Eye (tissue), 1 donor: Measurements from ENCODE around the gene PROC.
"Not testable (repeated sequence)": the region's sequence is repeated elsewhere in the genome, so short reads cannot be mapped to it uniquely, and the experiment has no call there.

ENCODE experiments used
- DNase-seq: peaks from one replicate; pipeline ENCODE4 v3.0.0-alpha.2; 2015

PROC gene

DNA sequence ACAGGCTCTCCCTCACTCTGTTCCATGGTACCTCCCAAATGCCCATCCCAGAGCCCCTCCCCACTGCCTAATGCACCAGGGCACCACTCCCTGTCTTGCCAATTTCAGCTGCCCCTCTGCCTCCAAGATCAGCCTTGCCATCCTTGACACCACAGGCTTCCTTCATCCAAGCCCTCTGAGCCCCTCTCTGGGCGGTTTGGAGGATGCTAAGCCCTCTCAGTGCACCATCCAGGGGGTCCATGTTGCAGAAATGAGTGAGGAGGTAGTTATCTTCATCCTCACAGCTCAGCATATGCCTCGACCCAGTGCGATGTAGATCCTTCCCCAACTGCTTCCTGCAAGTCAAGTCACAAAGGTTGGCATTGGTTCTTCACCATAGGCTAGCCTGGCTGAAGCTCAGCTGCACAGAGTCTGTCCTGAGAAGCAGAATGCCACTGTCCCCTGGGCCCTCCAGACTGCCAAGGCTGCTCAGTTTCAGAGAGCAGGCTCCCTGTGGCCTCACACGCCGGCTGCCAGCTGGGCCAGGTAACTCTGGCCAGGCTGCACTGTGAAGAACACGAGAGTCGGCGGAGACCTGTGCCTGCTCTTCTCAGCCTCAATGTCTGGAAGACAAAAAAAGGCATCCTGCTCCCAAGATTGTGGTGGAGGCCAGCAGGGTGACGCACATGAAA lies 20.5 kb upstream of the PROC start:
- DNase-seq, result no peak

DNA sequence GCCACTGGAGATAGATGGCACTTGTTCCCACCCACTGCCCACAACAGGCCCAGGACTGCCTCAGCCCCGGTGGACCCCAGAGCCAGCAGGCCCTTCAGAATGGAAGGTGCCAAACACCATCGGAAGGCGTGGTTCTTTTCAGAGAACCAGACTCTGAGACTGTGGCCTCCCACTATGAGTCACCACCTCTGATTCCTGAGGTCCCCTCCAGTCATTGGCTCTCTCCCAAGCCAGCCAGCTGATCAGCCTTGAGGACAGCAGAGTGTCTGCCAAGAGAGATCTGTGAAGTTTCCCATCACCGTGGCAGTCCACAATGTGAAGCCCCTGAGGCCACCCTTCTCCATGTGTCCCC lies 20.0 kb upstream of the PROC start:
- peak; percentile 38 for DNase-seq

- no peak for DNase-seq
Measured at GRCh38 chr2:127400533-127400896, 17.7 kb upstream of the PROC start.

DNA sequence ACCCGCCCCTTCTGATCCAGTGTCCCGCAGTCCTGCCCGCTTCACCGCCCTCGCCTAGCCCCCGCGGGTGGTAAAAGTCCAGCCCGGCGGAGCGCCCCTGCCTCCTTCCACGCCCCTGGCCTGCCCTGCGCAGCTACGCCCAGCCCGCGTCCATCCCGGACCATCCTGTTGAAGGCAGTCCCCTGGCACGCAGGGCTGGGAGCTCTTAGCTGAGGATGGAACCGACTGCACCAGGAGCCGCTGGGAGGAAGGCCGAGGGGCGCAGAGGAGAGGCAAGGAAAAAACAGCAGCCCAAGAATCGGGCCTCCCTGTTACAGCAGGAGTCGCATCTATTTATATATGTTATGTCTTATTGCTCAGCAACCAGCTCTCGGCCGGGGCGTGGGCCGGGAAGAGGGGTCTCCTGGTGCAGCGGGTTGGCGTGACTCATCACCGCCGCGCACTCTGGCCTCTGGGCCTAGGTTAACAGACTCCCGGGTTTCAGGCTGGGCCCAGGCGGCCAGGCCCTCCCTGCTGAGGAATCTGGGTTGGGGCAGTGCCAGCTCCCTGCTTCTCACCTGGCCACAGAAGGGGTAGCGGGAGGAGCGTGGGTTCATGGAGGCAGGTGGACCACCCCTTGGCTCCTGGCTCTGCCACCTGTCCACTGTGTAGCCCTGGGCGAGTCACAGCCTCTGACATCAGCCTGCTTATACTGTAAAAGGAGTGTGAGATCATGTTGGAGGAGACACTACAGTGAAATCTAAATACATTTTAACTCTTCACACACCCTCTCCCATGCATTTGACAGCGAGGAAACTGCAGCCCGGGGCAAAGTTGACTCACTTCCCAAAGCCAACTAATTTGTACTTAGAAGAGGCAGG lies 17.1 kb upstream of the PROC start:
- DNase-seq, result peak; percentile 33

- no peak for DNase-seq
Measured at GRCh38 chr2:127401757-127402695, 16.2 kb upstream of the PROC start.

GRCh38 chr2:127403460-127403859 lies 14.8 kb upstream of the PROC start:
- DNase-seq, result no peak

DNA sequence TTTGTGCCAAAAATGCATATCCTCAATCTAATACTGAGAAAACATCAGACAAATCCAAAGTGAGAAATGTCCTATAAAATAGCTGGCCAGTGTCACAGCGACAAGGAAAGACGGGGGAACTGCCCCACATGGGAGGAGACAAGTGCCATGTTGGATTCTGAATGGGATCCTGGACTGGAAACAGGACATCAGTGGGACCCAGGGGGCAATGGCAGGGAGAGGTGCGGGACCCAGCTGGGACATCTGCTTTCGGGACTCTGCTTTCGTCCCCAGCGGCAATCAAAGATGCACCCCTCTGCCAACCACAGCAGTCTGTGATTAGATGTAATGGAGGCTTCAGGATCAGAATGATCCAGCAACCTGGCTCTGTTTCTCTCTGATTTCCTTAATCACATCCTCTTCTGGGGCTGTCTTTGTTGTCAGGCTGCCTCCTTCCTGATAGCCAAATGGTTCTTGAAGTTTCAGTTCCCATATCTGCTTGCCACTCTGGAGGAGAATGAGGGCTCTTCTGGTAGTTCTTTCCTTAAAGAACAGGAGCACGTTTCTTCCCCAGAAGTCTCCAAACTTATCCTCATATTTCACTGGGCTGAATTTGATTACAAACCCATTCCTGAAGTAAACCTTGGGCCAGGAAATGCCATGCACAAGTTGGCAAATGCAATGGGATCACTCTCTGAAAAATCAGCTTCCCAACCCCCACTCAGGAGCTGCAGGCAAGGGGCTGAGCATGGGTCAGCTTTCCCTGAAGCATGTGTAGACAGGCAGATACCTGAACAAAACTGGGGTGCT lies 13.6 kb upstream of the PROC start:
- DNase-seq, result no peak

- DNase-seq, result no peak
Measured at GRCh38 chr2:127405255-127405610, 13.0 kb upstream of the PROC start.

- no peak for DNase-seq
Measured at GRCh38 chr2:127406454-127406853, 11.8 kb upstream of the PROC start.

DNA sequence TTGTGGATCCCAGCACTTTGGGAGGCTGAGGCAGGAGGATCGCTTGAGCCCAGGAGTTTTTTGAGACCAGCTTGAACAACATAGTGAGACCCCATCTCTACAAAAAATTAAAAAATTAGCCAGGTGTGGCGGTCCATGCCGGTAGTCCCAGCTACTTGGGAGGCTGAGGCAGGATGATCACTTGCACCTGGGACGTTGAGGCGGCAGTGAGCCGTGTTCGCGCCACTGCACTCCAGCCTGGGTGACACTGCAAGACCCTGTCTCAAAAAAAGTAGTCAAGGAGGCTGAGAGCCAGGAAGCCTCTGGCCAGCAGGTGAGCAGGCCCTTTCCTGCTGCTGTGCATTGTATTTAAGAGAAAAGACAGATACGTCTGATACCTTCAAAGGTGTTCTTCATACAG lies 11.1 kb upstream of the PROC start:
- no peak for DNase-seq

DNA sequence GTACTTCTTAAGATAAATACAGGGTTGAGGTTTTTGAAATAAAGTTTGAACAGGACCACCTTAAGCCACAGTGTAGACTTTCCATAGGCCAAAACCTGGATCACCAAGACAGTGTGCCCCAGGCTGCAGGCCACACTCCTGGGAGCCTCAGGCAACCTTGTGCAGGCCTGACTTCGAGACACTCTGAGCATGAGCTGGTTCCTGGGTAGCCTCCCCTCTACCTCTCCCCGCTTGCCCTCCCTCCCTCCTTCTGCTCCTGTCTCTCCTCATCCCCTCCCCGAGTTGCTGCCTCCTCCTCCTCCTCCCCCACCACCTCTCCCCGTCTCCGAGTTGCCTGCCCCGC lies 10.6 kb upstream of the PROC start:
- DNase-seq, result no peak

DNA sequence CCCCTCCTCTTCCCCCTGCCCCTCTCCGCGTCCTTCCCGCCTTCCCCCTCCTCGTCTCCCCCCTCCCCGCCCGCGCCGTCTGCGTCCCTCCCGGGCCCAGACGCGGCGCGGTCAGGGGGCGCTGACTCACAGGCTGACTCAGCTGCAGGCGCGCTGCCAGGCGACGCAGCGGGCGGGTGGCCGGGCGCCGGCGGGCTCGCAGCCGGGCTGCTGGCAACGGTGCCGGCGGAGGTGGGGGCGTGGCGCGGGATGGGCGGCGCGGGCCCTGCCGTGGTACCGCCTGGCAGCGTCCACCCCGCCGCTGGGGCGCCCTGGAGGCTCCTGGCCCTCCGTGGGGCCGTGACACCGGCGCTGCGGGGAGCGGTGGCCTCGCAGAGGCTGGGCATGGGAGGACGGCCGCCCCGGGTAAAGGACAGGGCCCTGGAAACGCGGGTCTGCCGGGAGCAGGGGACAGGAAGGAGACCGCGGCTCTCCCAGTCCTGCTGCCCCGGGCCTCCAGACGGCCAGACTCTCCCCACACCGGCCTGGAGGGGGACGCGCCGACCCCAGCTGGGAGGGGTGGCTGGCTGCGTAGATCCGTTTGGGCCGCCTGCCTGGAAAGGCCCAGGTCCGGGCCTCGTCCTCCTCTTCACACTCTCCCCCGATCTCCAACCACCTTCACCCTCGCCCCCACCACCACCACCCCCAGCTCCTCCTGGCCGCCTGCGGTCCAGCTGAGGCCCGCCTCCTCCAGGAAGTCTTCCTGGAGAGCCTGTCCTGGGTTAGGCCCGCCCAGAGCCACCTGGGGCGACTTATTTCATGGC lies 10.0 kb upstream of the PROC start:
- peak; percentile 94 for DNase-seq

GRCh38 chr2:127408807-127409099 lies 9.5 kb upstream of the PROC start:
- DNase-seq, result no peak

- DNase-seq, result not testable (repeated sequence)
Measured at GRCh38 chr2:127409716-127410115, 8.5 kb upstream of the PROC start.

- DNase-seq, result peak; percentile 59
Measured at GRCh38 chr2:127410871-127411652, 7.2 kb upstream of the PROC start.

GRCh38 chr2:127411653-127412369 lies 6.4 kb upstream of the PROC start:
- peak; percentile 28 for DNase-seq

DNA sequence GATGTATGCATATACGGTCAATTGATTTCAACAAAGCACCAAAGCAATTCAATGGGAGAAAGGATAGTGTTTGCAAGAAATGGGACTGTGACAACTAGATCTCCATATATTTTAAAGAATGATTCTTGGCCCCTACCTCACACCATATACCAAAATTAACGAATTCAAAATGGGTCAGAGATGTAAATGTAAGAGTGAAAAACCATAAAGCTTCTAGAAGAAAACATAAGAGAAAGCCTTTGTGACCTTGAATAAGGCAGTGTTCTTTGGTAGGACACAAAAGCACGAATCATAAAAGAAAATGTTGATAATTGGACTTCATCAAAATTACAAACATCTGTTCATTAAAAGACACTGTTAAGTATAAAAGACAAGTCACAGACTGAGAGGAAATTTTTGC lies 5.0 kb upstream of the PROC start:
- no peak for DNase-seq

- no peak for DNase-seq
Measured at GRCh38 chr2:127413782-127414637, 4.2 kb upstream of the PROC start.
